GM21447 (cell line): ENCODE measurements around the gene RNF207.

ENCODE experiments used
- ATAC-seq: cut with Tn5 transposase; IDR thresholded peaks from one replicate; pipeline ENCODE4 v1.9.1; 2021; ENCODE audit not compliant: unreplicated experiment

RNF207 gene

GRCh38 chr1:6247651-6248050, 41.7 kb downstream of the RNF207 start:
- no peak for ATAC-seq

- ATAC-seq = no peak
These were observed 42.4 kb downstream of the RNF207 start for GRCh38 chr1:6248161-6248776.

GRCh38 chr1:6248932-6249738, 43.2 kb downstream of the RNF207 start:
- no peak for ATAC-seq

GRCh38 chr1:6249739-6250689, 44.1 kb downstream of the RNF207 start:
- no peak for ATAC-seq

DNA sequence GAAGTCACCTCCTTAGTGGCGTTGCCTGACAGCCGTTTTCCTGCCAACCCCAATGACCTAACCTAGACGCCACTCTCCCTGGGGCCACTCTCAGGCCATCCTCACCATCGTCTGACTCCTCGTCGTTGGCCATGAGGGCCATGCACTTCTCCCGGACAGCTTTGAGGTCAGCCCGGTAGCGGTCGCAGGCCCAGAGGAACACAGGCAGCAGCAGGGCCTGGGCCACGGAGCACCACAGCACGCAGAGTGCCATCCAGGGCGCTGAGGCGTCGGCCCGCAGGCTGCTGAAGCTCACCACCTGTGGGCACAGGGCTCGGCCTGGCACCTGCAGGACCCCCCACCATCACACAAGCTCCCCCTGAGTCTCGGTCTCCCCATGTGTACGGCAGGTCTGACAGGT, 45.3 kb downstream of the RNF207 start:
- ATAC-seq = no peak

- no peak for ATAC-seq
These were observed 45.9 kb downstream of the RNF207 start for GRCh38 chr1:6251681-6252373.

DNA sequence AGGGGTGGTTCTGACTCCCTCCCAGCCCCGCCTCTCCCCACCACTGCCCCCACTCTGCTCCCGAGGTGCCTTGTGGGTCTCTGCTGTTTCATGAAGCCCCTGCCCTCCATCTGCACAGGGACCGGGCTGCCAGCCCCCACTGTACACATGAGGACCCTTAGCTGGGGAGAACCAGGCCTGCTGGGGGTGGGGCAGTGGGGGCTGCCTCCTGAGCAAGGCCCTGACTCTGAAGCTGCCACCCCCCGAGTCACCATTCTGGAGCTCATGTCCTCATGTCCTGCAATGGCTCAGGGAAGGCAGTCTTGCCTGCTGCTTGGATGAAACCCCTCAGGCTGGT, 46.4 kb downstream of the RNF207 start:
- no peak for ATAC-seq

- ATAC-seq = no peak
These were observed 47.5 kb downstream of the RNF207 start for GRCh38 chr1:6253380-6253779.

GRCh38 chr1:6254691-6255090, 48.8 kb downstream of the RNF207 start:
- ATAC-seq = no peak

DNA sequence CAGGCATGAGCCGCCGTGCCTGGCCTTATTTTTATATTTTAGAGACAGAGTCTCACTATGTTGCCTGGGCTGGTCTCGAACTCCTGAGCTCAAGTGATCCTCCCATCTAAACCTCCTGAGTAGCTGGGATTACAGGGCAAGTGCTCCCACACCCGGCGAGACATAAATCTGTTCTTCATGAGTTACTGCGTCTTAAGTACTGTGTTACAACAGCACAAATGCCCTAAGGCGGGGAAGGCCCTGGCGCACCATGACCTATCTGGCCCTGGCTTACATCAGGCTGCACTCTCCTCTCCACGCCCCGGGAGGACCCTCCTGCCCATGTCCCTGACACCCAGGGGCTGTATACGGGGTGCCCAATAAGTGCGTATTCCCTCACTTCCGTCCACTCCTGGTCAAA, 50.7 kb downstream of the RNF207 start:
- ATAC-seq = no peak

- ATAC-seq = no peak
These were observed 51.7 kb downstream of the RNF207 start for GRCh38 chr1:6257541-6258069.

DNA sequence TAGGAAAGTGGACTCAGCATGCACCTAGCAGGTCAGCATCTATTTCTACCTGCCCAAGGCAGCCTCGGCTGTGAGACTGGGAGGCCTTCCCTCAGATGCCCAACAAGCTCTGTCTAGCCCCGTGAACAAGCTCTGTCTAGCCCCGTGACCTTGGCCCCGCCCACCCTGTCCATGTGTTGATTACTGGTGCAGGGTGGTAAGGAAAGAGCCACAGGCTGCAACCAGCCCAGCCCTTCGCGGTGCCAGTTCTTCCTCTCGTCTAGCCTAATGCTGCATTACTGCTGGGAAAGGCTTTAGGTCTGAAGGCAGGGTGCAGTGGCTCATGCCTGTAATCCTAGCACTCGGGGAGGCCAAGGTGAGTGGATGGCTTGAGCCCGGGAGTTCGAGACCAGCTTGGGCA, 52.8 kb downstream of the RNF207 start:
- no peak for ATAC-seq

DNA sequence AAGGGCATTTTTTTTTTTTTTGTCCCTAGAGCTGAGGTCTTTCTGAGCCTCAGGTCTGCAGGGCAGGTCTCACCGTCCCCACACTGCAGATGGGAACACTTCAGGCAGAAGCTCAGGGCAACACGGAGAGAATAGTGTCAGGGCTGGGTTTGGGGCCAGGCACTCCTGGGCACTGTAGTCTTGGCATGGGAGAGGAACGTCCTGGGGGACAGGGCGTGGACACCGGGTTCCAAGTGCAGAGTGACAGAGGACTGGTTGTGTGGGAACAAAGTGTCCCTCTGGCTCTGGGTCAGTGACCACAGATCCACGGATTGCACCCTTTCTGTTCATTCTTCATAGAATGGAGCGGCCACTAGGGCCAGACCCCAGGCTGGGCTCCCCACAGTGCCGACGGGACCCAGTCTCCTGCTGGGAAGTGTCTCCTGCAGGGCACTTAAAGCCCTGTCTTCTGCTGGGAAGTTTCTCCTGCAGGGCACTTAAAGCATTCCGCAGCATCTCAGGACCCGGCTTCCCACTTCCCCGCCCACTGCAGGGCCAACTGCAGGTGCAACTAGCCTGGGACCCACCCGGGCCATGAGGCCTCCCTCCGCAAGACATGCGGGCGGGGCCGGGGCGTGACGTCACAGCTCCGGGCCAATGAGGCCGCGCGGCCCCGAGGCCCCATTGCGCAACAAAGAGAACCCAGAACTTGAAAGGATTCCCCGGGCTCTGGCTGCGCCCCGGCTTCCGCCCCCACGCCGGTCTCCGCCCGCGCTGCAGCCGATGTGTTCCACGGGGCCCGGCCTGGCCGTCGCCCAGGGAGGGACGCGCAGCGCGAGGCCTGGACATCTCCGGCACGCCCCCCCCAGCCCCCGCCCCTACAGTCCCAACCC, 53.8 kb downstream of the RNF207 start:
- ATAC-seq = no peak

DNA sequence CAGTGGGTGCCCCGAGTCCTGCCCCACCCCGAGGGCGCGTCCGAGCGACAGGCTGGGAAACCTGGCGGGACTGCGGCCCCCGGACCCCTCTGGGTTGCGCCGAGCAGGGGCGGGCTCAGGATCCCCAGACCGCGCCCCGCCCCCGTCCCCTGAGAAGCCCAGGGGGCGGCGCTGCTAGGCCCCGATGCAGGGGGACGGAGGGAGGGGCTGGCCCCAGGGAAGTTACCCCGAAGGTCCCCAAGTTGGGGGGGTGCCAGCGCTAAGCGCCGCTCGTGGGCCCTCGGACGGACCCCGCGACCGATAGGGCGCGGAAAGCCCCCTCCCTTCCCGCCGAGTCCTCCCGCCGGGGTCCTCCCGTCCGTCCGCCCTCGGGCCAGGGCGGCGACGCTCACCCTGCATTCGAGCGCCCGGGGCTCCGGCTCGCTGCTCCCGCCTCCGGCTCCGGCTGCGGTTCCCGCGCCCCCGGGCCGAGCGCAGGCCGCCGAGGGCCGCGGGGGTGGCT, 54.6 kb downstream of the RNF207 start:
- ATAC-seq = no peak

- ATAC-seq = no peak
These were observed 55.2 kb downstream of the RNF207 start, which contains the start of gene GPR153 for GRCh38 chr1:6260961-6261614. TSS of gene GPR153 (minus strand) at chr1:6261098. CDS start at chr1:6254905, 6,193 bp downstream.

- ATAC-seq = no peak
These were observed 55.7 kb downstream of the RNF207 start for GRCh38 chr1:6261615-6261995.

DNA sequence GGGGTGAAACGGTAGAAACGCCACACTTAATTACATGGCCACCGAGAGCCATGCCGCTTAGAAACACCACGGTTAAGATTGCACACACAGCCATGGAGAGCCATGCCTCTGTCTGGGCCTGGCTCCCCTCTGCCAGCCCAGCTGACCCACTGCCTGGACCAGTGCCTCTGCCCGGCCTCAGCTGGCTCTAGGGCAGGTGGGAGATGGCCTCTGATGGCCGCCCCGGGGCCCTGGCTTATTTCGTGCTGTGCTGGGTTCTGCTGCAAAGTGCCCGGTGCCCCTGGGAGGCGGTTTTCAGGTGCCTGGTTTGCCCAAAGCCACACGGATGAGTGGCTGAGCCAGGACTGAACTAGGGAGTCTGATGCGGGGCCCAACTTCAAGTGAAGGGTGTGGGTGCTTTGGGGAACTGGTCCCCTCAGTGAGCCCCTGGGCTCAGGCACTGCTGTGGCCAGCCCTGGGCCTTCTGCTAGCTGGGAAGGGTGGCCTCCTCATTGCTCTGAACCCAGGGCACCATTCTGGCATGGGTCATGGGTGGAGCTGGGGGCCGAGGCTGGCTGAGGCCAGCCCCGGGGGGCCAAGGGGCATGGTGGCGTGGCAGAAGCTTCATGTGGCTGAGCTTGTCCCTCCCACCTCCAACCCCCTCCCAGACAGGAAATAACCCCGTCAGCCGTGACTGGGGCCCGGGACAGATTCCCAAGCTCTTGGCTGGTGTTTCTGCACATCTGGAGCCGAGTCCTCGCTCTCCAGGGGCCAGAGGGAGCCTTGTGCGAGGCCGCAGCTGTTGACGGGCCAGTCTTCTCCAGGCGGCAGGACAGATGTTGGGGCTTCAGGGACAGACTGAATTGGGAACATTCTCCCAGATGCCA, 56.9 kb downstream of the RNF207 start:
- no peak for ATAC-seq

- ATAC-seq = no peak
These were observed 57.8 kb downstream of the RNF207 start for GRCh38 chr1:6263716-6264115.
